Stimulated activated CD4-positive, alpha-beta T cell treated with anti-CD3 and anti-CD28 coated beads, Interleukin-15, amount 100 ng/mL, for 1 hour (primary cell): ENCODE measurements around the gene WRAP53.

Source experiments
- DNase-seq, 2 donors: peaks; one replicate each; pipeline ENCODE4 v3.0.0-alpha.2; 2020; ENCODE audit warnings: low read depth in 1 of 2, low spot score in 1 of 2

The WRAP53 gene

GRCh38 chr17:7677388-7678067 is 10.7 kb upstream of the WRAP53 start:
- no peak for DNase-seq

GRCh38 chr17:7684851-7685532 is 3.3 kb upstream of the WRAP53 start:
- DNase-seq: no peak

- DNase-seq: peak; percentile 72 to 79
Observed at GRCh38 chr17:7685533-7686221, 2.6 kb upstream of the WRAP53 start.

GRCh38 chr17:7686222-7687071 is 1.8 kb upstream of the WRAP53 start:
- peak; percentile 54 to 58 for DNase-seq

- peak; percentile 70 to 72 for DNase-seq
Observed at GRCh38 chr17:7687072-7687907, 987 bp upstream of the WRAP53 start, which contains the start of gene TP53. TP53 (minus strand) TSS chr17:7687490; CDS start chr17:7676594, 10,896 bp downstream.

- DNase-seq: no peak
Observed at GRCh38 chr17:7688808-7689316, 585 bp downstream of the WRAP53 start.

- no peak for DNase-seq
Observed at GRCh38 chr17:7695586-7695985, 7.3 kb downstream of the WRAP53 start.

- no peak for DNase-seq
Observed at GRCh38 chr17:7697828-7698588, 9.7 kb downstream of the WRAP53 start.

- DNase-seq: no peak
Observed at GRCh38 chr17:7700510-7700909, 12.2 kb downstream of the WRAP53 start.

GRCh38 chr17:7701681-7702080 is 13.4 kb downstream of the WRAP53 start:
- no peak for DNase-seq

- DNase-seq: no peak
Observed at GRCh38 chr17:7702776-7703175, 14.5 kb downstream of the WRAP53 start.

- no peak for DNase-seq
Observed at GRCh38 chr17:7703584-7704479, 15.6 kb downstream of the WRAP53 start.

- DNase-seq: no peak
Observed at GRCh38 chr17:7704601-7705268, 16.5 kb downstream of the WRAP53 start, which contains the start of gene EFNB3. EFNB3 (plus strand) TSS chr17:7705202; CDS start chr17:7705599, 397 bp downstream.

- DNase-seq: no peak
Observed at GRCh38 chr17:7705269-7706255, 17.3 kb downstream of the WRAP53 start.

GRCh38 chr17:7706631-7707354 is 18.5 kb downstream of the WRAP53 start:
- no peak for DNase-seq

GRCh38 chr17:7707446-7707845 is 19.2 kb downstream of the WRAP53 start:
- DNase-seq: no peak
